GM08714 (cell line): ENCODE results near the gene ICE2.

Source experiments
- H3K4me3 ChIP-seq: fragments of 200-500 bp; sonication (Bioruptor generic); 2 replicates; pipeline ENCODE4 v1.5.1; 2014; ENCODE audit warnings: mild to moderate bottlenecking, low read length, inconsistent platforms
- ZNF274 ChIP-seq: IDR thresholded peaks from 2 replicates; pipeline ENCODE4 v1.6.1; 2012; ENCODE audit warnings: mild to moderate bottlenecking, low read depth, low read length

Gene ICE2

GRCh38 chr15:60371175-60372051 lies 107.5 kb downstream of the ICE2 start:
- H3K4me3 ChIP-seq: no peak overlapping the region

GRCh38 chr15:60370869-60371136 lies 108.1 kb downstream of the ICE2 start:
- no peak for TF ChIP-seq ZNF274
- H3K4me3 ChIP-seq: no peak overlapping the region

More at GRCh38 chr15:60371175-60372051, 107.5 kb downstream of the ICE2 start:
- TF ChIP-seq ZNF274: no peak

GRCh38 chr15:60370105-60370868 lies 108.7 kb downstream of the ICE2 start:
- no peak for TF ChIP-seq ZNF274
- H3K4me3 ChIP-seq: no peak overlapping the region

- H3K4me3 ChIP-seq: no peak overlapping the region
- no peak for TF ChIP-seq ZNF274
Observed at GRCh38 chr15:60369696-60370095, 109.2 kb downstream of the ICE2 start.
